GM21515 (cell line): ENCODE results near the gene RPAIN.

ENCODE experiments used
- ATAC-seq: cut with Tn5 transposase; IDR thresholded peaks from one replicate; pipeline ENCODE4 v1.9.1; 2021; ENCODE audit not compliant: unreplicated experiment

RPAIN gene

DNA sequence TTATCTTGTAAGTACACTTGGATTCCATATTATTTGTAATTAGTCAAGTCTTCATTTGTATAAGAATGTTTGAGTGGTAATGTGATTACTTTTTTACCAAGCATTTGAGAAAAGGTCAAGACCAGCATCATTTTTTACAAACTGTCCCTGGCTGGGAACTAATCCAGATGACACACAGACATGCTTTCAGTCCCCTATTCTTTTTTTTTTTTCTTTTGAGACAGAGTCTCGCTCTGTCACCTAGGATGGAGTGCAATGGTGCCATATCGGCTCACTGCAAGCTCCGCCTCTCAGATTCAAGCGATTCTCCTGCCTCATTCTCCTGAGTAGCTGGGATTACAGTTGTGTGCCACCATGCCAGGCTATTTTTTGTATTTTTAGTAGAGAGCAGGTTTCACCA is 61.5 kb downstream of the RPAIN start:
- no peak for ATAC-seq
